ENCODE results near the gene RBM20.

Gene RBM20

DNA sequence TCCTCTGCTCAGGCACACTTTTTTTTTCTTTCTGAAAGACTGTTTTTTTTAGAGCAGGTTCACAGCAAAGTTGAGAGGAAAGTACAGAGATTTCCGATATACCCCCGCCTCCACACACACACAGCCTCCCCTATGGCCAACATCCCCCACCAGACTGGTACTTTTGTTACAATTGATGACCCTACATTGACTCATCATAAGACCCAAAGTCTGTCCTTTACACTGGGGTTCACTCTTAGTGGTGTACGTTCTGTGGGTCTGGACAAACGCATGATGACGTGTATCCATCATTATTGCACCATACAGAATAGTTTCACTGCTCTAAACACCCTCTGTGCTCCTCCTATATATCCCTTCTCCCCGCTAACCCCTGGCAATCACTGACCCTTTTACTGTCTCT lies 107.7 kb downstream of the RBM20 start:
- Histone ChIP-seq H3K4me1 (ENCODE audit: control insufficient read depth, low read depth, low read length) (no peaks in the 10 kb centered on the region), H3K36me3 (ENCODE audit: control insufficient read depth, low read depth, low read length) (no peaks in the 10 kb centered on the region), H3K9ac (ENCODE audit: low read length) (no peak overlapping the region), H3K27me3 (ENCODE audit: control insufficient read depth, insufficient read depth, low read length) (no peaks in the 10 kb centered on the region), H3K4me3 (ENCODE audit: low read length) (no peak overlapping the region), H3K9me3 (ENCODE audit: control insufficient read depth, low read depth, low read length) (no peaks in the 10 kb centered on the region), H3K27ac (ENCODE audit: low read length) (no peak overlapping the region)

DNA sequence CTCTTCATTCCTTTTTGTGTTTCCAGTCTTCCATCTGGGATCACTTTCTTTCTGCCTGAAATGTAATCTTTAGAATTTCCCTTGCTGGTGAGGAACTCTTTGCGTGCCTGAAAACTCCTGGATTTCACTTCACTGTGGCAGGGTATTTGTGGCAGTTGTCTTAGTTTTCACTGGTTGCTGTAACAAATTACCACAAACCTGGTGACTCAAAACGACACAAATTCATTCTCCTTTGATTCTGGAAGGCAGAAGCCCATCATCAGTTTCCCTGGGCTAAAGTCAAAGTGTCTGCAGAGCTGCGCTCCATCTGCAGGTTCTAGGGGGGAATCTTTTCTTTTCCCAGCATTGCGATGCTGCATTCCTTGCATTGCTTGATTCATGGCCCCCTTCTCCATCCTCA lies 109.3 kb downstream of the RBM20 start:
- Histone ChIP-seq H3K9me3 (ENCODE audit: control insufficient read depth, low read depth, low read length) (no peaks in the 10 kb centered on the region), H3K27me3 (ENCODE audit: control insufficient read depth, insufficient read depth, low read length) (no peaks in the 10 kb centered on the region), H3K9ac (ENCODE audit: low read length) (no peak overlapping the region), H3K36me3 (ENCODE audit: control insufficient read depth, low read depth, low read length) (no peaks in the 10 kb centered on the region), H3K4me3 (ENCODE audit: low read length) (no peak overlapping the region), H3K4me1 (ENCODE audit: control insufficient read depth, low read depth, low read length) (no peaks in the 10 kb centered on the region), H3K27ac (ENCODE audit: low read length) (no peak overlapping the region)

DNA sequence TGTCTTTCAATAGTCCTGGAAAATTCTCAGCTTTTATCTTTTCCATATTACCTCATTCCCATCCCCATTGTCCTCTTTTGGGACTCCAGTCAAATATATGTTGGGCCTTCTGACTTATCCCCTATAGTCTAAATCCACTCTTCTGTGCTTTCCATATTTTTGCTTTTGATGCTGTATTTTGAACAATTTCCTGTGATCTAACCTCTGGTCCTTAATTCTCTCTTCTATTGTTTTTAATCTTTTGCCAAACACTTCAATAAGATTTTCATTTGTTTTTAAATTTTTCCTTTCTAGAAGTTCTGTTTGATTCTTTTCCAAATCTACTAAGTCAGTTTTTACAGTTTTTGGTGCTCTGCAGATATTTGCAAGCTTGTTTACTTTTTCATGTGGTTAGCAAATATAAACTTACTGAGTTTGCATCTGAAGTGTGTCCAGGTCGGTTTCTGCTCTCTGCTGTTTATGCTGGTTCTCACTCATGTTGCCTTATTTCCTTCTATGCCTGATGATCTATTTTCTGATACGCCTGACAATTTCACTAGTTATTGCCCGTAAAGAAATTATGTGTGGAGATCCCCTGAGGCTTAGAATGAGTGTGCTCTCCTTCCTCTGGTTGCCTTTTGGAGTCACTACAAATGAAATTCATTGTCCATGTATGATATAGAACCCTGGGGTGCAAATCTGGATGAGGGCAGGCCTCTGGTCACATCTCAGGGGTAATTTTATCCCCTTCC lies 110.4 kb downstream of the RBM20 start:
- H3K36me3 ChIP-seq (ENCODE audit: control insufficient read depth, low read depth, low read length): no peaks in the 10 kb centered on the region
- no peak overlapping the region for H3K9ac ChIP-seq (ENCODE audit: low read length)
- no peaks in the 10 kb centered on the region for H3K27me3 ChIP-seq (ENCODE audit: control insufficient read depth, insufficient read depth, low read length)
- H3K27ac ChIP-seq (ENCODE audit: low read length): no peak overlapping the region
- no peaks in the 10 kb centered on the region for H3K4me1 ChIP-seq (ENCODE audit: control insufficient read depth, low read depth, low read length)
- H3K4me3 ChIP-seq (ENCODE audit: low read length): no peak overlapping the region
- H3K9me3 ChIP-seq (ENCODE audit: control insufficient read depth, low read depth, low read length): no peaks in the 10 kb centered on the region

DNA sequence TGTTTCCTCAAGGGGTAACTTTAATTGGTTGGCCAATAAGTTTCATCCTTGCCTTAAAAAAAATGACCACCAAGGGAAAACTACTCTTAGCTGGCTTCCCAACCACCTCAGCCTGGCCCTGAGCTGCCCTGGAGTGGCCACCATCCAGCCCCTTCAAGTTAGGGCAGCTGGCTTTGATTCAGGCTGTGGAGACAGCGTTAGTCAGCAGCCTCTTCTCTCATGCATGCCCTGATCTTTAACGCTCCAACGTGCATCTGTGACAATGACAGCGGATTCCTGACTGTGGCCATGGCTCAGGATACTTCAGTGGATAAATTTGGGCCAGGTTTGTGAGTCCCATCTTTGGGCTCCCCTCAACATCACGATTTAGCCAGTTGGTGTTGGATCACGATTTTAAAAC lies 111.6 kb downstream of the RBM20 start:
- Histone ChIP-seq H3K27ac (ENCODE audit: low read length) (no peak overlapping the region), H3K9ac (ENCODE audit: low read length) (no peak overlapping the region), H3K4me1 (ENCODE audit: control insufficient read depth, low read depth, low read length) (no peaks in the 10 kb centered on the region), H3K9me3 (ENCODE audit: control insufficient read depth, low read depth, low read length) (no peaks in the 10 kb centered on the region), H3K4me3 (ENCODE audit: low read length) (no peak overlapping the region), H3K27me3 (ENCODE audit: control insufficient read depth, insufficient read depth, low read length) (no peaks in the 10 kb centered on the region), H3K36me3 (ENCODE audit: control insufficient read depth, low read depth, low read length) (no peaks in the 10 kb centered on the region)

DNA sequence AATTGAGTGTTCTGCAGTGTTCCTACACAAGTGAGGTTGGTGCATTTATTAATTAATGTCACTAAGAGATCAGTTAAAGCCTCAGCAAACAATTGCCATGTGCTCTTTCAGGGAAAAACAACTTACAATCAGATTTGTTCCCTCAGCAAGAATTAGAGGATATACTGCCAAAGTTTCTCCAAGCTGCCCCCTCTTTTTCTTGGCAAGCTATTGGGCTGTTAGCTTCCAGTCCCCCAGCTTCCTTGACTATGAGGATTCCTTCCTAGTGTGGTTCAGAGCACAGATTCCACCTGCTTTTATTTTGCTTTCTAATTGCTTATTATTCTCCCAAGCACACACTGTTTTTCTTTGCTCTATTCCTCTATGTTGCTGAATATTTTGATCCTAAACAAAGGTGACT lies 112.7 kb downstream of the RBM20 start:
- Histone ChIP-seq H3K4me3 (ENCODE audit: low read length) (no peak overlapping the region), H3K9ac (ENCODE audit: low read length) (no peak overlapping the region), H3K27ac (ENCODE audit: low read length) (no peak overlapping the region), H3K27me3 (ENCODE audit: control insufficient read depth, insufficient read depth, low read length) (no peaks in the 10 kb centered on the region), H3K9me3 (ENCODE audit: control insufficient read depth, low read depth, low read length) (no peaks in the 10 kb centered on the region), H3K36me3 (ENCODE audit: control insufficient read depth, low read depth, low read length) (no peaks in the 10 kb centered on the region), H3K4me1 (ENCODE audit: control insufficient read depth, low read depth, low read length) (no peaks in the 10 kb centered on the region)

DNA sequence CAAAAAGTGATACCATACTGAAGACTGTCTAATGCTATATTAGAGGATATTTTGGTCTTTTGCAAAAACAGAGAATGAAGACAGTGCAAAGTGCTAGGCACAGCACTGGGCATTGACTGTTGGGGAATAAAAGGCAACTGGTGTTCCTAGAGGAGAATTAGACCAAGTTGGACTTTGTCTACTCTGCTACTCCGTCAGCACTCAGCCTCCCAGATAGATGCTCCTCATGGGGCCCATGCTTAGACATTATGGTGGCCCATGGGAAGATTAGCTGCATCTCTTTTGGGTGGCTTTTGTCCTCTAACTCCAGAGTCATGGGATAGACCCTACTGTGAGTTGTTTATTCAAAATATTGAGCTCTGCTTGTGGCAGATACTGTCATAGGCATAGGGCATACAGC lies 113.5 kb downstream of the RBM20 start:
- Histone ChIP-seq H3K27ac (ENCODE audit: low read length) (no peak overlapping the region), H3K36me3 (ENCODE audit: control insufficient read depth, low read depth, low read length) (no peaks in the 10 kb centered on the region), H3K27me3 (ENCODE audit: control insufficient read depth, insufficient read depth, low read length) (no peaks in the 10 kb centered on the region), H3K4me3 (ENCODE audit: low read length) (no peak overlapping the region), H3K9ac (ENCODE audit: low read length) (no peak overlapping the region), H3K4me1 (ENCODE audit: control insufficient read depth, low read depth, low read length) (no peaks in the 10 kb centered on the region), H3K9me3 (ENCODE audit: control insufficient read depth, low read depth, low read length) (no peaks in the 10 kb centered on the region)

DNA sequence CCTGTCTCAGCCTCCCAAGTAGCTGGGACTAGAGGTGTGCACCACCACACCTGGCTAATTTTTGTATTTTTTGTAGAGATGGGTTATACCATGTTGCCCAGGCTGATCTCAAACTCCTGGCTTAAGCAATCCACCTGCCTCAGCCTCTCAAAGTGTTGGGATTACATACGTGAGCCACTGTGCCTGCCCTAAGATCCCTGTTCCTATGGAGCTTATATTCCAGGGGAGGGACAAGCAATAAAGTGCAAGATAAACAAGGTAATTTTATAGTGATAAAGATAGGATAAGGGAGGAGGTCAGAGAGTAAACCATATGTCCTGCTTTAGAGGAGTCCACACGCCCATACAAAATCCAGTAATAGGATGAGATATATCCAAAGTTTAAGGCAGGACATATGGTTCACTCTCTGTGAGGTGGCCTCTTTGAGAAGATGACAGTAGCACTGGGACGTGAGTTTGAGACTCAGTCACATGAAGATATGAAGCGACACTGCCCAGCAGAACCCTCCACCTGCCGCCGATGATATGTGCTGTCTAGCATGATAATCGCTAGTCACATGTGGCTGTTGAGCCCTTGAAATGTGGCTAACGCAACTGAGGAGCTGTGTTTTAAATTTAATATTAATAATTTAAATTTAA lies 114.1 kb downstream of the RBM20 start:
- no peak overlapping the region for H3K27ac ChIP-seq (ENCODE audit: low read length)
- H3K36me3 ChIP-seq (ENCODE audit: control insufficient read depth, low read depth, low read length): no peaks in the 10 kb centered on the region
- H3K27me3 ChIP-seq (ENCODE audit: control insufficient read depth, insufficient read depth, low read length): no peaks in the 10 kb centered on the region
- H3K4me3 ChIP-seq (ENCODE audit: low read length): no peak overlapping the region
- no peaks in the 10 kb centered on the region for H3K9me3 ChIP-seq (ENCODE audit: control insufficient read depth, low read depth, low read length)
- H3K9ac ChIP-seq (ENCODE audit: low read length): no peak overlapping the region
- no peaks in the 10 kb centered on the region for H3K4me1 ChIP-seq (ENCODE audit: control insufficient read depth, low read depth, low read length)

DNA sequence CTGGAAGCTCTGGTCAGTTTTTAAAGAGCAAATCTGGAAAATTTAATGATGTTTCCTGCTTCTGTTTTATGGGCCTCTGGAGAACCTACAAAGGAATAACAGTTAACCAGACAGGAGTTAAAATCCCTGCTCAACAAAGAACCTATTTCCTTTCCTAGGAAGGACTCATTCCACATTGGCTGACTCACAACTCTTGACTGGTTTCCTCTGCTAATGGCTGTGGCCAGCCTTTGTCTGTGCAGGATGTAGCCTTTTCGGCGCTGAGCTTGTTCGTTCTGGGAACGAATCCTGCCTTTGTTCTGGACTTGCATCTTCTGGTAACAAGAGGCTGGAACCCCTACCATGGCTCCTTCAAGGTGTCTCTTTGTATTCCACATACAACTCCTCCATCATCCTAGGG lies 114.8 kb downstream of the RBM20 start:
- Histone ChIP-seq H3K9me3 (ENCODE audit: control insufficient read depth, low read depth, low read length) (no peaks in the 10 kb centered on the region), H3K36me3 (ENCODE audit: control insufficient read depth, low read depth, low read length) (no peaks in the 10 kb centered on the region), H3K4me1 (ENCODE audit: control insufficient read depth, low read depth, low read length) (no peaks in the 10 kb centered on the region), H3K27me3 (ENCODE audit: control insufficient read depth, insufficient read depth, low read length) (no peaks in the 10 kb centered on the region), H3K9ac (ENCODE audit: low read length) (no peak overlapping the region), H3K4me3 (ENCODE audit: low read length) (no peak overlapping the region), H3K27ac (ENCODE audit: low read length) (no peak overlapping the region)

DNA sequence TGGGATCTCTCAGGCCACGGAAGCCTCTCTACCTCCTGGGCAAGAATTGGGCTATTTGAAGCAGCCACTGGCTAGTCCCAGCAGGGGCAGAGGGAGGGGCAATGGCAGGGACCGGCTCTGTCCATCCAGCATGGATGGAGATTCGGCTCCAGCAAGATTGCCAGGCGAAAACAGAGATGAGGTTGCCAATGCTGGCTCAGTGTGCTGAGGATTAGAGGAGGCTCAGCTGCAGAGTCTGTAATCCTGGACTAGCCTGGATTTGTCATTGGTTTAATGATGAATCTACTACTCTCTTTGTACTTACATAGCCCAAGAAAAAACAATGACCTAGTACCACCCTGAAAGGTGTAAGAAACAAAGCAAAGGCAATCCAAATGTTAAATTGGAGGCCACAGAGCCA lies 115.4 kb downstream of the RBM20 start:
- no peaks in the 10 kb centered on the region for H3K27me3 ChIP-seq (ENCODE audit: control insufficient read depth, insufficient read depth, low read length)

DNA sequence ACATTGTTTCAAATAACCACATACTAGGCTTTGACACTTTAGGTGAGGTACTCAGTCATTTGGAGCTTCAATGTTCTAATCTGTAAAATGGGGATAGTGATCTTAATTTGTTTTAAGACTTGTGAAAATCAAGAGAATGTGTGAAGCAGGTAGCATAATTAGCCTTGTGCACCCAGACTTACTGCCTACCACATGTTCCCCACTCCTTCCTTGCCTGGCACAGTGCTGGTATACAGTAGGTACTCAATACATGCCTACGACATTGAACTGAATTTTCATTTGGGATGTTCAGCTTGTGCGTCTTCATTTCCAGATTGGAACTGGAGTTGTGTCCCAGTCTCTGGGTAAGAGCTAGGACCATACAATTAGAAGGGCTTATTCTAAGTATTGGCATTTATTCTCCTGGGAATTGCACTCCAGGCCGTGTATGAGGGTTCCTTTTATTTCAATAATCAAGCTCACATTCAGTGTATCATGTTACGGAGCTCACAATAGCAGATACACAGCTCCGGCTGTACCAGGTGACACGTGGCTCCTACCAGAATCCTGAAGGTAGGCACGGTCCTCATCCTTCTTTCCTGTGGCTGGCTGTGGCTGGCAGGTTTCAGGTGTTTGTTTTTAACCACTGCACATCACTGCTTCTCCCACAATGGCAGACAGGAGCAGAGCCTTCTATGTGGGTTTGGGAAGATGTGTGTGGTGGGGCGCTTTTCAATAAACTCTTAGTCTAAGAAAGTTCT lies 118.1 kb downstream of the RBM20 start:
- Histone ChIP-seq H3K9ac (ENCODE audit: low read length) (no peak overlapping the region), H3K36me3 (ENCODE audit: control insufficient read depth, low read depth, low read length) (no peaks in the 10 kb centered on the region), H3K9me3 (ENCODE audit: control insufficient read depth, low read depth, low read length) (no peaks in the 10 kb centered on the region), H3K4me3 (ENCODE audit: low read length) (no peak overlapping the region), H3K4me1 (ENCODE audit: control insufficient read depth, low read depth, low read length) (no peaks in the 10 kb centered on the region), H3K27me3 (ENCODE audit: control insufficient read depth, insufficient read depth, low read length) (no peaks in the 10 kb centered on the region), H3K27ac (ENCODE audit: low read length) (no peak overlapping the region)

More for the DNA sequence above, 115.4 kb downstream of the RBM20 start:
- Histone ChIP-seq H3K36me3 (ENCODE audit: control insufficient read depth, low read depth, low read length) (no peaks in the 10 kb centered on the region), H3K4me3 (ENCODE audit: low read length) (no peak overlapping the region), H3K9me3 (ENCODE audit: control insufficient read depth, low read depth, low read length) (no peaks in the 10 kb centered on the region), H3K4me1 (ENCODE audit: control insufficient read depth, low read depth, low read length) (no peaks in the 10 kb centered on the region), H3K9ac (ENCODE audit: low read length) (no peak overlapping the region), H3K27ac (ENCODE audit: low read length) (no peak overlapping the region)

DNA sequence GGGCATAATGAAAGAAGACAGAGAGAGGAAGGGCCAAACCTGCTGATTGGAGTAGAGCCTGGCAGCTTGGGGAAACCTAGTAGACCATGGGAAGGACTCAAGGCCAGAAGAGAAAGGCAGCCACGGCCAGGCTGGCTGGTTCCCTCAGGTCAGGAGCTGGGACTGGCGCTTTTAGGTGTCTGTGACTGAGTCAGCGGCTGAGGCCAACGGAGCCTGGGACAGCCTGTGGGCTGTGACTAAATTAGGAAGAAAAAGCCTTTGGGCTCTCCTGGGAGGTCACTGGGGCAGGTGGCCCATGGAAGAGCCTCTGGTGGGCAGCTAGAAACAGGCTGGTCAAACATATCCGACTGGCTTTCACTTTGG lies 118.7 kb downstream of the RBM20 start:
- no peaks in the 10 kb centered on the region for H3K4me1 ChIP-seq (ENCODE audit: control insufficient read depth, low read depth, low read length)
- no peak overlapping the region for H3K27ac ChIP-seq (ENCODE audit: low read length)
- H3K27me3 ChIP-seq (ENCODE audit: control insufficient read depth, insufficient read depth, low read length): no peaks in the 10 kb centered on the region
- H3K36me3 ChIP-seq (ENCODE audit: control insufficient read depth, low read depth, low read length): no peaks in the 10 kb centered on the region
- no peak overlapping the region for H3K4me3 ChIP-seq (ENCODE audit: low read length)
- no peak overlapping the region for H3K9ac ChIP-seq (ENCODE audit: low read length)
- no peaks in the 10 kb centered on the region for H3K9me3 ChIP-seq (ENCODE audit: control insufficient read depth, low read depth, low read length)

DNA sequence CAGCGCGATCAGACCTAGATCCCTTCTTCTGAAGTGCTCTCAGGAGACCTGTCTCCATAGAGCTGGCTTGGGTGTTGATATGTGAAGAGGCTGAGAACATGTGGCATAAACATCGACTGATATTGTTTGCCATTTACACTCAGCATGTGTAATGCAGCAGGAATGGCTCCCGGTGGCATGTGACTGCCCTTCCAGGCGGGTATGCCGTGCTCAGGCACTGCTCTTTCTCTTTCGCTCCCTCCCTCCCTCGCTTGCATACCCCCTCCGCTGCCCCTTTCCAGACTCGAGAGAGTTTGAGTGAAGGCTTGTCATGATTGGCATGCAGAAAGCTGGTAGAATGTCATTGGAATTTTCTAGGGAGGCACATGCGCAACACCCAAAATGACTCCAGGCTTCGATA lies 120.2 kb downstream of the RBM20 start:
- H3K4me1 ChIP-seq (ENCODE audit: control insufficient read depth, low read depth, low read length): no peaks in the 10 kb centered on the region
- no peak overlapping the region for H3K9ac ChIP-seq (ENCODE audit: low read length)
- H3K9me3 ChIP-seq (ENCODE audit: control insufficient read depth, low read depth, low read length): no peaks in the 10 kb centered on the region
- no peaks in the 10 kb centered on the region for H3K36me3 ChIP-seq (ENCODE audit: control insufficient read depth, low read depth, low read length)
- H3K4me3 ChIP-seq (ENCODE audit: low read length): no peak overlapping the region
- H3K27ac ChIP-seq (ENCODE audit: low read length): no peak overlapping the region
- no peaks in the 10 kb centered on the region for H3K27me3 ChIP-seq (ENCODE audit: control insufficient read depth, insufficient read depth, low read length)

Measured in iPS-18a (cell line).